HCT116 (cell line): Measurements from ENCODE around the gene ZNF648. TPM values are rescaled to one million over a fixed set of nuclear protein-coding genes. Genes with fewer than 3 reads are reported as not detected.

Source experiments
- ATAC-seq: fragments of 200-7000 bp; cut with Tn5 transposase; 2 replicates; pipeline ENCODE4 v1.9.1; 2020; ENCODE audit warnings: mild to moderate bottlenecking, moderate library complexity
- BruUV-seq: library from RNA; stranded (reverse); fragments of 400-500 nt; replicated peaks from 2 replicates; lab custom pipeline; 2021; lab: Mats Ljungman, UMichigan
- CTCF ChIA-PET: fragments of 300-600 bp; sonication (Branson Sonifier 250); formaldehyde crosslinking; loops from one replicate; lab custom pipeline; 2021; ENCODE audit warnings: antibody characterized with exemption; lab: Charles Lee
- POLR2A ChIA-PET: fragments of 300-600, 350-600 bp; sonication (Branson Sonifier 250); formaldehyde crosslinking; loops from one replicate; lab custom pipeline; 2021; ENCODE audit warnings: antibody characterized with exemption; lab: Charles Lee
- RAD21 ChIA-PET, 2 experiments: fragments of 300-600 bp; sonication (Branson Sonifier 250); formaldehyde crosslinking; loops; one replicate each; lab custom pipeline; 2023; ENCODE audit warnings: low total read pairs in 2 of 2; ENCODE audit not compliant: uncharacterized antibody in 2 of 2, unreplicated experiment in 2 of 2, low non-redundant PET in 1 of 2; lab: Charles Lee
- DNase-seq: peaks from one replicate; pipeline ENCODE4 v3.0.0-alpha.2; 2010; ENCODE audit warnings: low read depth, low spot score
- H2AFZ ChIP-seq: fragments of 200-600 bp; shearing (Covaris generic), sonication (generic); 2 replicates; pipeline ENCODE4 v1.6.1; 2017; ENCODE audit warnings: low read depth, mixed run types, mixed read lengths, antibody characterized with exemption, low read length; ENCODE audit not compliant: poor library complexity, severe bottlenecking
- H3K27ac ChIP-seq: 2 replicates; pipeline ENCODE4 v1.5.1; 2012; ENCODE audit warnings: low read depth, low read length
- H3K27me3 ChIP-seq: fragments of 200-600 bp; sonication (generic); 2 replicates; pipeline ENCODE4 v1.6.1; 2016; ENCODE audit warnings: mixed run types, low read length, mixed read lengths; ENCODE audit not compliant: insufficient read depth
- H3K36me3 ChIP-seq, 2 experiments: fragments of 200-500 bp in 1 of 2; fragments of 200-600 bp in 1 of 2; sonication (Bioruptor generic) in 1 of 2; sonication (generic) in 1 of 2; 2 replicates each; pipeline versions ENCODE4 v1.5.1 to v1.6.1; 2014 to 2016; ENCODE audit warnings: low read length in 2 of 2, inconsistent platforms in 1 of 2, mixed read lengths in 1 of 2, mixed run types in 1 of 2; ENCODE audit not compliant: insufficient read depth in 2 of 2, control insufficient read depth in 1 of 2
- H3K4me1 ChIP-seq, 2 experiments: fragments of 200-600 bp in 1 of 2; sonication (generic) in 1 of 2; 2 replicates each; pipeline versions ENCODE4 v1.5.1 to v1.6.1; 2012 to 2017; ENCODE audit warnings: low read length in 2 of 2, inconsistent platforms in 1 of 2, mild to moderate bottlenecking in 1 of 2, mixed read lengths in 1 of 2, mixed run types in 1 of 2, moderate library complexity in 1 of 2; ENCODE audit not compliant: insufficient read depth in 2 of 2, control insufficient read depth in 1 of 2
- H3K4me2 ChIP-seq: fragments of 200-600 bp; sonication (generic); 2 replicates; pipeline ENCODE4 v1.6.1; 2017; ENCODE audit warnings: mixed run types, low read length, mixed read lengths
- H3K4me3 ChIP-seq, 2 experiments: fragments of 200-600 bp in 1 of 2; sonication (generic) in 1 of 2; replicated peaks in 1 of 2; 2 replicates each; pipeline ENCODE4 v1.5.1; 2011 to 2016; ENCODE audit warnings: low read length in 2 of 2, control low read depth in 1 of 2, low read depth in 1 of 2, mild to moderate bottlenecking in 1 of 2, mixed read lengths in 1 of 2, mixed run types in 1 of 2
- H3K79me2 ChIP-seq: fragments of 200-600 bp; sonication (generic); 2 replicates; pipeline ENCODE4 v1.6.1; 2017; ENCODE audit warnings: mild to moderate bottlenecking, mixed run types, low read length, moderate library complexity, mixed read lengths; ENCODE audit not compliant: insufficient read depth
- H3K9ac ChIP-seq: fragments of 200-600 bp; sonication (generic); 2 replicates; pipeline ENCODE4 v1.6.1; 2016; ENCODE audit warnings: low read length, mixed read lengths
- H3K9me2 ChIP-seq: fragments of 200-600 bp; sonication (generic), shearing (Covaris generic); 2 replicates; pipeline ENCODE4 v1.6.1; 2017; ENCODE audit warnings: mixed run types, mild to moderate bottlenecking, moderate library complexity; ENCODE audit not compliant: insufficient read depth
- H3K9me3 ChIP-seq, 2 experiments: fragments of 200-500 bp in 1 of 2; fragments of 200-600 bp in 1 of 2; sonication (Bioruptor generic) in 1 of 2; sonication (generic) in 1 of 2; 2 replicates each; pipeline ENCODE4 v1.6.1; 2014 to 2017; ENCODE audit warnings: low read length in 2 of 2, mixed read lengths in 2 of 2, inconsistent platforms in 1 of 2, low read depth in 1 of 2, mild to moderate bottlenecking in 1 of 2, mixed run types in 1 of 2, moderate library complexity in 1 of 2; ENCODE audit not compliant: control insufficient read depth in 1 of 2, insufficient read depth in 1 of 2
- H4K20me1 ChIP-seq: fragments of 200-600 bp; sonication (generic), shearing (Covaris generic); 2 replicates; pipeline ENCODE4 v1.6.1; 2017; ENCODE audit warnings: mixed run types, mild to moderate bottlenecking, moderate library complexity; ENCODE audit not compliant: insufficient read depth
- CBX3 ChIP-seq: IDR thresholded peaks from 2 replicates; pipeline ENCODE4 v1.6.1; 2012; ENCODE audit warnings: low read depth
- EGR1 ChIP-seq: IDR thresholded peaks from 2 replicates; pipeline ENCODE4 v1.6.1; 2012; ENCODE audit warnings: low read depth
- ELF1 ChIP-seq: IDR thresholded peaks from 2 replicates; pipeline ENCODE4 v1.6.1; 2012; ENCODE audit warnings: low read depth, borderline replicate concordance
- EZH2 ChIP-seq: fragments of 200-600 bp; sonication (generic); IDR thresholded peaks from 2 replicates; pipeline ENCODE4 v1.6.1; 2017; ENCODE audit warnings: antibody characterized with exemption, mixed run types
- FOSL1 ChIP-seq: IDR thresholded peaks from 2 replicates; pipeline ENCODE4 v1.6.1; 2012; ENCODE audit warnings: low read depth
- JUND ChIP-seq: IDR thresholded peaks from 2 replicates; pipeline ENCODE4 v1.6.1; 2012
- POLR2AphosphoS5 ChIP-seq: IDR thresholded peaks from 2 replicates; pipeline ENCODE4 v1.6.1; 2011; ENCODE audit warnings: mild to moderate bottlenecking, low read depth, low read length, moderate library complexity
- RAD21 ChIP-seq: IDR thresholded peaks from 2 replicates; pipeline ENCODE4 v1.6.1; 2012; ENCODE audit warnings: low read depth, mild to moderate bottlenecking
- SIN3A ChIP-seq: IDR thresholded peaks from 2 replicates; pipeline ENCODE4 v1.6.1; 2012; ENCODE audit warnings: low read depth
- SRF ChIP-seq: IDR thresholded peaks from 2 replicates; pipeline ENCODE4 v1.6.1; 2012; ENCODE audit warnings: low read depth
- TCF7L2 ChIP-seq: IDR thresholded peaks from 2 replicates; pipeline ENCODE4 v1.7.0; 2011; ENCODE audit warnings: borderline replicate concordance, inconsistent platforms; ENCODE audit not compliant: insufficient read depth, insufficient read length; ENCODE audit errors: extremely low read depth
- YY1 ChIP-seq: IDR thresholded peaks from 2 replicates; pipeline ENCODE4 v1.6.1; 2011; ENCODE audit warnings: low read length, low read depth, moderate library complexity, mild to moderate bottlenecking; ENCODE audit not compliant: insufficient replicate concordance; ENCODE audit errors: extremely low read depth
- ZNF274 ChIP-seq: fragments of 200-500 bp; sonication (Bioruptor generic); IDR thresholded peaks from 2 replicates; pipeline ENCODE4 v1.6.1; 2014; ENCODE audit warnings: mild to moderate bottlenecking, low read depth, low read length, inconsistent platforms
- intact Hi-C: fragments of 100-400 bp; cut with micrococcal nuclease; formaldehyde crosslinking; loops from 2 replicates; pipeline ENCODE4 v1.10.0; 2022
- total RNA-seq: library from RNA; stranded (reverse); gene quantifications from one replicate; pipeline ENCODE4 v1.2.1, GENCODE V29; 2021; ENCODE audit not compliant: unreplicated experiment
- TF ChIP-seq, protein P1 (sequence below): IDR thresholded peaks from 2 replicates; pipeline ENCODE4 v1.6.1; 2012

ZNF648 gene
- total RNA-seq, 1 experiment from 2014 or later, result 0.57 TPM

GRCh38 chr1:182029379-182030331 lies 31.9 kb downstream of the ZNF648 start (continued):
- TF ChIP-seq JUND (no peak), SIN3A (peak; percentile 64; the same call in 1 of the 2 replicates), POLR2AphosphoS5 (peak; percentile 90), ELF1 (peak; percentile 41), ZNF274 (no peak), EGR1 (peak; percentile 39; the same call in 1 of the 2 replicates), EZH2 (no peak), CBX3 (peak; percentile 51; the same call in 1 of the 2 replicates), SRF (no peak), FOSL1 (no peak), TCF7L2 (peak; percentile 29), RAD21 (no peak)
- TF ChIP-seq, protein P1, sequence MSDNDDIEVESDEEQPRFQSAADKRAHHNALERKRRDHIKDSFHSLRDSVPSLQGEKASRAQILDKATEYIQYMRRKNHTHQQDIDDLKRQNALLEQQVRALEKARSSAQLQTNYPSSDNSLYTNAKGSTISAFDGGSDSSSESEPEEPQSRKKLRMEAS, result peak; percentile 19; the same call in 1 of the 2 replicates
- TF ChIP-seq, all 23 proteins: peak for 12

GRCh38 chr1:182029002-182029378 lies 32.5 kb downstream of the ZNF648 start:
- Histone ChIP-seq H3K4me1 (peaks cover 8 to 15% of the 10 kb centered on the region in 2 experiments; a peak in 3 of 4 replicates), H3K79me2 (no peaks in the 10 kb centered on the region), H3K9me2 (no peaks in the 10 kb centered on the region), H2AFZ (no peak overlapping the region), H4K20me1 (no peaks in the 10 kb centered on the region), H3K36me3 (no peaks in the 10 kb centered on the region), H3K9ac (peak overlapping the region; percentile 66), H3K27ac (peak overlapping the region; percentile 77), H3K4me3 (peak overlapping the region; percentile 67 to 70), H3K9me3 (no peaks in the 10 kb centered on the region), H3K4me2 (peak overlapping the region; percentile 75), H3K27me3 (no peaks in the 10 kb centered on the region)
- POLR2A ChIA-PET, result interaction anchor here (0.9 to 1.8 kb wide), 4 partner anchors 10 to 363 kb away, joined by 4 to 5 read pairs (median 4); partner anchors contain the start of gene GLUL
- DNase-seq (no peak), ATAC-seq (no peak)
- TF ChIP-seq, protein P1, result 0 out of 2 replicates have a peak, but pooled peaks have one; percentile 46
- TF ChIP-seq YY1, result no peak
- intact Hi-C loops, result loop anchor here (1.0 kb wide), 1 partner anchor 92 kb away; no protein-coding TSS in a partner anchor
- RAD21 ChIA-PET, result no interaction called here
- CTCF ChIA-PET, result interaction anchor here (1.0 kb wide), 2 partner anchors 25 to 92 kb away, joined by 4 to 8 read pairs; no protein-coding TSS in a partner anchor
- no TSS peak for BruUV-seq
